Stimulated activated naive B cell treated with anti-CD40 and anti-IgM and Interleukin-4, amounts not matched to agents 10 μg/mL and 1 μg/mL and 100 μg/mL, for 72 hours (primary cell): ENCODE data around the gene KCNQ1.

Experiments used
- ATAC-seq, 2 donors: fragments of 150-1000 bp; cut with Tn5 transposase; replicated peaks; 2 replicates each; pipeline ENCODE4 v1.10.0; 2021; ENCODE audit warnings: moderate library complexity in 1 of 2
- DNase-seq: peaks from one replicate; pipeline ENCODE4 v3.0.0; 2021
- H3K27ac Mint-ChIP-seq: one replicate; pipeline ENCODE4 v1.8.0; 2022; ENCODE audit warnings: mild to moderate bottlenecking, mixed read lengths
- H3K27me3 Mint-ChIP-seq, 2 donors: one replicate each; pipeline ENCODE4 v1.8.0; 2022; ENCODE audit warnings: mixed read lengths in 2 of 2
- H3K36me3 Mint-ChIP-seq, 2 donors: one replicate each; pipeline ENCODE4 v1.8.0; 2022; ENCODE audit warnings: mixed read lengths in 2 of 2, mild to moderate bottlenecking in 1 of 2
- H3K4me1 Mint-ChIP-seq, 2 donors: one replicate each; pipeline ENCODE4 v1.8.0; 2022; ENCODE audit warnings: mixed read lengths in 2 of 2, mild to moderate bottlenecking in 1 of 2
- H3K4me3 Mint-ChIP-seq, 2 donors: one replicate each; pipeline ENCODE4 v1.8.0; 2022; ENCODE audit warnings: mild to moderate bottlenecking in 2 of 2, mixed read lengths in 2 of 2, moderate library complexity in 1 of 2
- H3K9me3 Mint-ChIP-seq, 2 donors: one replicate each; pipeline ENCODE4 v1.8.0; 2022; ENCODE audit warnings: mixed read lengths in 2 of 2, mild to moderate bottlenecking in 1 of 2

Gene KCNQ1

DNA sequence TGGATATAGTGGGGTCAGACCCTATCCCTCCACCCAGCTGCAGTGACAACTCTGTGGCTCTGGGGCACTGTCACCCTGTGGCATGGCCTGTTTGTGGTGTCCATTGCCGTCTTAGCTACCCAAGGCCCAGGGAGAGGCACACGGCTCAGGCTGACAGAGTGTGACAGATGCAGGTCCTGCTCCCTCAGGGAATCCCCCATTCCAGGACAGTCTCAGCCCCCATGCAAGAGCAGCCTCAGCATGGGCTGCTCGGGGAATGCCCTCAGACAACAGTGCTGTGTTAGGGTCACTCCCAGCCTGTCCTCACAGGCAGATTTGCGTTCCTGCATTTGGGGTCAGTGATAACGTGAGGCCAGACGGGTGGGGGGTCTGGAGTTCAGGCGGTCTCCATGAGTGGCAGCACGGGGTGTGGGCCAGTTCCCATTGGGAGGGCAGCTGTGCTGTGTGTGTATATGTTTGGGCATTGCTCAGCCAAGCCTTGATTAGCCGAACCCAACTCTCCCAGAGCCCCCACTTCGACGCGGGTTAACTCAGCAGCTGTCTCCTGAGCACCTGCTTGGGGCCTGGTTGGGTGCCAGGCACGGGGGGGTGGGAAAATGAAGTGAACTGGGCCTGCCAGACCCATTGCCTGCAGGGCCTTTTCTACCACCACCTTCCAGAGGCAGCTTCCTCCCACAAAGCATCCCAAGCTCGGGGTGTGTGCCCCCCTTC, 260.2 kb downstream of the KCNQ1 start:
- Mint-ChIP-seq H3K4me3 (no peak overlapping the region), H3K4me1 (peaks cover 16 to 28% of the 10 kb centered on the region in 2 donors), H3K9me3 (peaks cover 10 to 12% of the 10 kb centered on the region in 2 donors), H3K27ac (no peak overlapping the region), H3K36me3 (peaks cover 2 to 31% of the 10 kb centered on the region in 2 donors), H3K27me3 (peaks cover 3 to 5% of the 10 kb centered on the region in 2 donors)
- DNase-seq (no peak), ATAC-seq (no peak)

DNA sequence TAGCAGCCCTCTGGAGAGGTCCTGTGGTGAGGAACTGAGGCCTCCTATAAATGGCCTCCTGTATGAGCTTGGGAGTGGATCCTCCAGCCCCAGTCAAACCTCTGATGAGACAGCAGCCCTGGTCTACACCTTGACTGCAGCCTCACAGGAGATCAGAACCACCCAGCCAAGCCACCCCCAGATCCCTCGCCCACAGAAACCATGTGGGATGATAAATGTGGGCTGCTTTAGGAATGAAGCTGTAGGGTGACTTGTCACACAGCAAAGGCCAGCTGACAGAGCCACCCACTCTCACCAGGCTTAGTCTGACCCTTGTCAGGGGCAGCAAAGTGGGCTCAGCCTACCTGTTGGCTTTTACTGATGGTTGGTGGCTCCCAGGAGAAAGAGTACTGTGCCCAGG, 261.5 kb downstream of the KCNQ1 start:
- peaks cover 10 to 15% of the 10 kb centered on the region in 2 donors for H3K9me3 Mint-ChIP-seq

DNA sequence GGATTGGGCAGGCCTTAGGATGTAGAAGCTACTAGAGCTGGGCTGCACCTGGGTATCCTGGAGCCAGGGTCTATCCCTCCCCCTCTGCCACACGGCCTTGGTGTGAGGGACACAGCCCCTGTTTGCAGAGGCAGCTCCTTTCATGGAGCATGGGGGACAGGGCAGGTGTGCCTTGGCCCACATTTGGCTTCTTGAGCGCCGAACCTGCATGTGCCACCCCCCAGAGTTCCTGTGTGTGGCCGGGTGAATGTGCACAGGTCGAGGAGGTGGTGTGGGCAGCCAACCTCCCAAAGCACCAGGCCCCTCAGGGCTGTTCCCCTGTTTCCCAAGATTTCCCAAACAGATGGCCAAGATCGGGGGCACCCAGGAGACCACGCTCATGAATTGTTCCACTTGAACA, 262.9 kb downstream of the KCNQ1 start:
- ATAC-seq (no peak), DNase-seq (no peak)
- Mint-ChIP-seq H3K36me3 (peaks cover 8 to 35% of the 10 kb centered on the region in 2 donors), H3K4me1 (peaks cover 10 to 17% of the 10 kb centered on the region in 2 donors), H3K27ac (no peak overlapping the region), H3K9me3 (peaks cover 10 to 15% of the 10 kb centered on the region in 2 donors), H3K4me3 (no peak overlapping the region), H3K27me3 (peaks cover 3 to 5% of the 10 kb centered on the region in 2 donors)

More for the DNA sequence above, 261.5 kb downstream of the KCNQ1 start:
- Mint-ChIP-seq H3K4me3 (no peak overlapping the region), H3K36me3 (peaks cover 5 to 37% of the 10 kb centered on the region in 2 donors), H3K27ac (no peak overlapping the region), H3K27me3 (peaks cover 3 to 5% of the 10 kb centered on the region in 2 donors), H3K4me1 (peaks cover 16 to 21% of the 10 kb centered on the region in 2 donors)
- ATAC-seq (no peak), DNase-seq (no peak)

DNA sequence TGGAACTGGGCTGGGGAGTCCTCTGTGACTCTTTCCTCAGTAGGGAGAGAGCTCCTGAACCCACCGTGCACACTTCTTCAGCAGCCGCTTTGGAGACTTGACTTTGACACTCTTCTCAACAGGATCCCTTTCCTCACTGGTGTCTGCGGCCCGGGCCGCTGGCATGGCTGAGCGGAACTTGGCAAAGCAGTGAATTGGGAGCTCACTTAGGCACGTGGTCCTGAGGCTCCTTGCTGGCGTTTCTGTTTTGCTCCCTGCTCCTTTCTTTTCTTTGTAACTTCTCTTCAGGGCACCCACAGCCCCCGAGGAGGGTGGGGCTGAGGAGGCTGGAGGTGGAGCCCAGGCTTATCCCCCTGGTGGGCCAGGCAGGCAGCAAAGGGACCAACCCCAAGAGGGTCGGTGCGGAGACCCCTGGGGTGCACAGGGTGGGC, 263.4 kb downstream of the KCNQ1 start:
- peaks cover 8 to 35% of the 10 kb centered on the region in 2 donors for H3K36me3 Mint-ChIP-seq
- DNase-seq (no peak), ATAC-seq (no peak)
- peaks cover 6 to 13% of the 10 kb centered on the region in 2 donors for H3K4me1 Mint-ChIP-seq
- H3K27me3 Mint-ChIP-seq = peaks cover 3 to 5% of the 10 kb centered on the region in 2 donors
- no peak overlapping the region for H3K27ac Mint-ChIP-seq
- peaks cover 10 to 15% of the 10 kb centered on the region in 2 donors for H3K9me3 Mint-ChIP-seq
- no peak overlapping the region for H3K4me3 Mint-ChIP-seq

DNA sequence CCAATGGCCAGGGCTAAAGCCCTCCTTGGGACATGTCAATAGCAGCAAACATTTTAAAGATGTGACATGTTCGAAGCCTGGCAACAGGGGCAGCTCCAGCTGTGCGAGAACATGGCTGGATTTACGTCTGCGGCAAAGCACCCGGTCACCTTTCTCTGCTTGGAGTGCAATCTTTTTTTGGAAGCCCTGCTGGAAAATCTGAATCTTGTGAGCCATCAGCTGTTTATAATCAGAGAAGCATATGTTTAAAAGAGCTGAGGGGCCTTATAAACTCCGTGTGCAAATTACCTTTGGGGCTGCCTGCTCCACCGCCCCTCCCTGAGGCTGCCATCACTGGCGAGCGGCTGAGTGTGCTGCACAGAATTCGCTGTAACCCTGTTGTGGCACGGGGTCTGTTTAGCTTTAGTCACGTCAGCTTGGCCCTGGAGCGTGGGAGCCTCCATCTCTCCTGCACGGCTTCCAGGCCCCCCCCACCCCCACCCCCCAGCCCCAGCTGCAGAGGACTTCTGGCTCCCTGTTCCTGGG, 264.0 kb downstream of the KCNQ1 start:
- no peak for DNase-seq
- Mint-ChIP-seq H3K4me1 (peaks cover 6 to 7% of the 10 kb centered on the region in 2 donors), H3K36me3 (peaks cover 8 to 35% of the 10 kb centered on the region in 2 donors), H3K27ac (no peak overlapping the region), H3K9me3 (peaks cover 10 to 15% of the 10 kb centered on the region in 2 donors), H3K4me3 (no peak overlapping the region), H3K27me3 (peaks cover 3 to 5% of the 10 kb centered on the region in 2 donors)
- ATAC-seq = no peak

DNA sequence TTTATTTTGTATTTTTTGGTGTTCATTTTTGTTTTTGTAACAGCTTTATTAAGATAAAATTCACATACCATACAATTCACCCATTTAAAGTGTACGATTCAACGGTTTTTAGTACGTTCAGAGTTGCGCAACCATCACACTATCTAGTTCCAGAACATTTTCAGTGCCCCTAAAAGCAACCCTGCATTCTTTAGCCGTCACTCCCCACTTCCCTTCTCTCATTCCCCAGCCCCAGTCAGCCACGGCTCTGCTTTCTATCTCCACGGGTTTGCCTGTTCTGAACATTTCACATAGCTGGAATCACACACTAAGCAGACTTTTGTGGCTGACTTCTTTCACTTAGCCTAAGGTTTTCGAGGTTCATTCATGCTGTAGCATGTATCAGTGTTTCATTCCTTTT, 264.6 kb downstream of the KCNQ1 start:
- Mint-ChIP-seq H3K27ac (no peak overlapping the region), H3K4me1 (peaks cover 1% of the 10 kb centered on the region in 2 donors), H3K36me3 (peaks cover 8 to 31% of the 10 kb centered on the region in 2 donors), H3K9me3 (peaks cover 10 to 15% of the 10 kb centered on the region in 2 donors), H3K4me3 (no peak overlapping the region), H3K27me3 (peaks cover under 1 to 3% of the 10 kb centered on the region in 2 donors)
- no peak for ATAC-seq
- no peak for DNase-seq

DNA sequence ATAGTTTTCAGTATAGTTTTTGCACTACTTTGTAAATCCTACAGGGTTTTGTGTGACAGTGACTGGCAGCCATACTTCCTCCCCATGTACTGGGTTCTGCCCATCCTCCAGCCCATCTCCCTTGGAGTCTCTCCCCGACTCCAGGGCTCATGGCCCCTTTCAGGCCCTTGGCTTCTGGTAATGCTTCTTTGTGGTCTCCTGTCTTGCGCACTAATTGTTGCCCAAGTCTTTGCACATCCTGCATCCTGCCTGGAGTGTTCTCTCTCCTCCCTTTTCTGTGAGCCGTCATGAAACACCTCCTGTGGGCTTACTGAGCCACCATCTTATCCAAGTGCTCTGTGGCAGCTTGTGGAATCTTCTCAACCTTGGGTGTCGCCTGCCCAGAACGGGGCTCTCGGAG, 266.4 kb downstream of the KCNQ1 start:
- H3K9me3 Mint-ChIP-seq = peaks cover 5 to 9% of the 10 kb centered on the region in 2 donors

DNA sequence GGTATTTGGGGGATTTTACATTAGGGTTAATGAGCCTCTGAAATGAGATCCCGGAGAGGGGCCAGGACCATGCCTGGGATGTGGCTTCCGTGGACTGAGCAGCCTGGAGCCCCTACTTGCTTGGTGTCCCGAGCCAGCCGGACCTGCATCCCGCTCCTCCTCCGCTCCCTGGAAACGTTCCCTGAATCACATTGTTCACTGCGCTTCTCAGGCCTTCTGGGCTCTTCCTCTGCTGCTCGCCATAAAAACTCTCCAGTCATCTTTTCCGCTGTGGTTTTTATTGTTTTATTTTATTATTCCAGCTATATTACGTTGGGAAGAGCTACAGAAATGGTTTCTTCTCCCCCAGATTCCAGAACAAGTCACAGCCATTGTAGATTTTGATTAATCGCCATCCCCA, 268.3 kb downstream of the KCNQ1 start:
- Mint-ChIP-seq H3K9me3 (peaks cover 5% of the 10 kb centered on the region in 2 donors), H3K27me3 (peaks cover 0 to 3% of the 10 kb centered on the region in 2 donors), H3K36me3 (peaks cover 5 to 16% of the 10 kb centered on the region in 2 donors), H3K27ac (no peak overlapping the region), H3K4me1 (no peaks in the 10 kb centered on the region), H3K4me3 (no peak overlapping the region)
- DNase-seq = no peak
- ATAC-seq = no peak

More for the DNA sequence above, 266.4 kb downstream of the KCNQ1 start:
- H3K4me3 Mint-ChIP-seq = no peak overlapping the region
- H3K4me1 Mint-ChIP-seq = no peaks in the 10 kb centered on the region
- ATAC-seq (no peak), DNase-seq (no peak)
- H3K27me3 Mint-ChIP-seq = peaks cover 0 to 3% of the 10 kb centered on the region in 2 donors
- H3K36me3 Mint-ChIP-seq = peaks cover 5 to 22% of the 10 kb centered on the region in 2 donors
- H3K27ac Mint-ChIP-seq = no peak overlapping the region

DNA sequence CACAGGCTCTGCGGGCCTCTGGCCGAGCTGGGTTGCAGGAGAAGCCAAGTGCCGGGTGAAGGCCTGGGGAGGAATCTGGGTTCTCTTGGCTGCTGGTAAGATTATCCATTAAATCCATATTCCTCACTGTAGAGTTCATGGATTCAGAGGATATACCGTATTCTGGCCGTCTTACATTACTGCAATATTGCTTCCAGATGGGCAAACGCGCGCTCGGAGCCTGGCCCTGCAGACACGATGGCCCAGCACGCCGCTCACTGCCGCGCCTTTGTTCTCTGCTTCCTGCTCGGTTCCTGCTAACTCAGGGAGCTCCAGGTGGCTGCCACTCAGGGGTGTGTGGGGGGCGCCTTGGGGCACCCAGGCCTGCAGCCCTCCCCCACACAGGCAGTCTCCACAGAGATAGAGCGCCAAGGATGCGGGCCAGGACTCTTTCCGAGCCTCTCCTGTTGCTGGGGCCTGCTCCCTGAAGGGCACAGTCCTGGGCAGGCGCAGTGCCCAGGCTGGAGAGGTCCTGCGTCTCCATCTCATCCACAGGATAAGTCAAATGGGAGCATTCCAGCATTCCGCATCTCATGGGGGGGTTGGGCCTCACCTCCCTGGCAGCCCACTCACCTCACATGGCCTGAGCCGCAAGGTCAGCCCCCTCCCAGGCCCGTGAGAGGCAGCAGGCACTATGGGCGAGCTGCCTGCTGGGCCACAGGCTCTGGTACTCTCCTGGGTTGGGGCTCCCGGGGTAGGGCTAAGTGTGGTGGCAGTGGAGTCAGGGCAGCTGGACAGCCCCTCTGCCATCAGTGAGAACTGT, 269.1 kb downstream of the KCNQ1 start:
- peaks cover 5% of the 10 kb centered on the region in 2 donors for H3K9me3 Mint-ChIP-seq
- H3K4me1 Mint-ChIP-seq = no peaks in the 10 kb centered on the region
- DNase-seq = no peak
- no peak overlapping the region for H3K27ac Mint-ChIP-seq
- no peak for ATAC-seq
- H3K36me3 Mint-ChIP-seq = peaks cover 5 to 16% of the 10 kb centered on the region in 2 donors
- H3K27me3 Mint-ChIP-seq = peaks cover 0 to 3% of the 10 kb centered on the region in 2 donors
- no peak overlapping the region for H3K4me3 Mint-ChIP-seq

DNA sequence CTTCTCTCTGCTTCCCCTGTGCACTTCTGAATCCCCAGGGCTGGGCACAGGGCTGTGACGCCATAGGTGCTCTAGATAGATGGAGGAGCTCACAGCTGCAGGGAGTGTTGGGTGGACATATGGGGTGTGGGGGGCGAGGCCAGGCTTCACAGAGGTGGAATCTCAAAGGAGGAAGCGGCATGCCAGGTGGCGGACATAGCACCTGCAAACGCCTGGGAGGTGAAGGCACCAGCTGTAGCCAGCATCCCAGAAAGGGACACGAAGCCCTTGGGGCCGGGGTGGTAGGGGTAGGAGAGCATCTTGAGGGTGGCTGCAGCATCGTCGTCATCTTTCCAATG, 269.6 kb downstream of the KCNQ1 start:
- H3K9me3 Mint-ChIP-seq = peaks cover 4 to 5% of the 10 kb centered on the region in 2 donors
- H3K36me3 Mint-ChIP-seq = peaks cover 5 to 14% of the 10 kb centered on the region in 2 donors

DNA sequence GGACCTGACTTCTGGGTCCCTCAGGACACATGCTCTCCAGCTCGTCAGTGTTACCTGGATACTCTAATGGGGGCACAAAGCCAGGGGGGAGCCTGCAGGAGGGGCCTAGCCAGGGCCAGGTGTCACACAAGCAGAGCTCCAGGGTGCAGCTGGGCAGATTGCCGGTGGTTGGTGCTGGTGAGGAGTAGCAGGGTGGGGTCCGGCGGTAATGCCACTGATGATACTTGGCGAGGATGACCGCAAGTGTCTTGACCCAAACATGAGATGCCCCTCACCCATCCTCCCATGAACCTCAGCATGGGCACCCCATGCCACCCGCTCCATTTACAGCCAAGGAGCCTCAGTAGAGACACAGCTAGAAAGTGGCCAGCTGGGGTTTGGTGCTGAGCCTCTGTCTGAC, 270.1 kb downstream of the KCNQ1 start:
- Mint-ChIP-seq H3K9me3 (peaks cover 0 to 4% of the 10 kb centered on the region in 2 donors), H3K4me1 (no peaks in the 10 kb centered on the region), H3K27ac (no peak overlapping the region), H3K4me3 (no peak overlapping the region), H3K36me3 (peaks cover 5 to 10% of the 10 kb centered on the region in 2 donors), H3K27me3 (no peaks in the 10 kb centered on the region)
- ATAC-seq = no peak
- no peak for DNase-seq

More for the DNA sequence above, 269.6 kb downstream of the KCNQ1 start:
- H3K27me3 Mint-ChIP-seq = peaks cover 0 to 3% of the 10 kb centered on the region in 2 donors
- no peak overlapping the region for H3K27ac Mint-ChIP-seq
- ATAC-seq (no peak), DNase-seq (no peak)
- H3K4me1 Mint-ChIP-seq = no peaks in the 10 kb centered on the region
- H3K4me3 Mint-ChIP-seq = no peak overlapping the region

DNA sequence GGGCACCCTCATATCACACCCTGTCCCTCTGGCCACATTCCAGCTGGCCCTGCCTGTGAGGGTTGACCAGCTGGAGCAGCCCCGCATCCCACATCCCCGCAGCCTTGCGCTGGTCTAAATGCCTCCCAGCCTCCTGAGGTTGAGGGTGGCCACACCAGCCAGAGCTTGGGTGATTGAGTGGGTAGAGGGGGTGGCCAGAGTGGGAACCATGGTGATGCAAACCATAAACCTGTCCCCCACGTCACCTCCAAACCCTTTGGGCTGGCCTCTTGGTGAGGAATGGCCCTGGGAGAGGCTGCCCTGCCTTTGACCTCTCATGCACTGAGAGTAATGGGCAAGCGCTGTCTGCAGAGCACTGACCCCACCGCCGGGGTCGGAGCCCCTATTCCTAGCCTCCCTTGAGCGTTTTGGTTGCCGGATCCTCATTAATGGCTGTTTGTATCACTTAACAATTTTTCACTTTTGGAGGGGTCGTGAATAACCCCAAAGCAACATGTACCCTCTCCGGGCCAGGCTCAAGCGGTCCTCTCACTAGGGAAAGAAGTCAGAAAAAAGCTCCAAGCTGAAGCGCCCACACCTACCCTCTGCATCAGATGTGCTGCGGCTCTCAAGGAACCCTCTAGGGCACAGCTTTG, 271.0 kb downstream of the KCNQ1 start:
- Mint-ChIP-seq H3K4me3 (no peak overlapping the region), H3K9me3 (no peaks in the 10 kb centered on the region), H3K4me1 (no peaks in the 10 kb centered on the region), H3K27ac (no peak overlapping the region), H3K36me3 (peaks cover 3 to 5% of the 10 kb centered on the region in 2 donors), H3K27me3 (no peaks in the 10 kb centered on the region)
- no peak for ATAC-seq
- no peak for DNase-seq

DNA sequence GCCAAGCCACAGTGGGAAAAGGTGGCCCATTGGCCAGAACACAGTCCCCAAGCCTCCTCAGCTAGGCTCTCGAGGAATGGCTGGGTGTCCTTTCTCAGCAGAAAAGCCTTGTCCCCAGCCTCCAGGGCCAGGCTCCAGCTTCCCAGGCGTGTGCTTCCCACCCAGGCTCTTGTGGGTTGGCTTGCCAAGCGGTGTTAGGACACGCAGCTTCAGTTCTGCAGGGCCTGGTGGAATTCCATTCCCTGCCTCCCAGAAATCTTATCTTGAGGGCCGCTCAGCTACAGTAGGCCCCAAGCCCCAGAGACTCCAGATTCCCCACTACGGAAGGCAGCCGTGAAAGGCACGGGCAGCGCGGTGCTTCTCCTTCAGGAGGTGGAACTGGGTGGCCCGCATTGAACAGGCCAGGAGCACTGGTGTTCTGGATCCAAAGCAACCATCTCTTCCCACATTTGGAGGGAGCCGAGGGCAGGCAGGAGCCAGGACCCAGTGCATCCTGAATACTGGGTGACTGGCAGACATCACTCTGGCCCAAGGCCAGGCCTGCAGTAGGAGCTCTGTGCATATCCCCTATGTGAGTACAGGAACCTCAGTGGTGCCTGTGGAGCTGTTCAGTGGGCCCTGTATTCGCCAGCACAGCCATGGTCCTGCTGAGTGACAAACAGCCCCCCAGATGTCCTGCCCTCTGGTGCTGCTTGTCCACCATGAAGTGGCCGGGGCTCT, 271.7 kb downstream of the KCNQ1 start:
- no peak overlapping the region for H3K27ac Mint-ChIP-seq
- H3K27me3 Mint-ChIP-seq = no peaks in the 10 kb centered on the region
- DNase-seq = no peak
- no peak for ATAC-seq
- no peak overlapping the region for H3K4me3 Mint-ChIP-seq
- no peaks in the 10 kb centered on the region for H3K9me3 Mint-ChIP-seq
- H3K4me1 Mint-ChIP-seq = no peaks in the 10 kb centered on the region
- H3K36me3 Mint-ChIP-seq = peaks cover 0 to under 1% of the 10 kb centered on the region in 2 donors
